CD1c-positive myeloid dendritic cell (primary cell): Measurements from ENCODE around the gene REPS1.
"Not testable (repeated sequence)": the region's sequence is repeated elsewhere in the genome, so short reads cannot be mapped to it uniquely, and the experiment has no call there.

Source experiments
- DNase-seq: peaks from one replicate; pipeline ENCODE4 v3.0.0-alpha.2; 2016; ENCODE audit errors: extremely low spot score

REPS1 gene

DNA sequence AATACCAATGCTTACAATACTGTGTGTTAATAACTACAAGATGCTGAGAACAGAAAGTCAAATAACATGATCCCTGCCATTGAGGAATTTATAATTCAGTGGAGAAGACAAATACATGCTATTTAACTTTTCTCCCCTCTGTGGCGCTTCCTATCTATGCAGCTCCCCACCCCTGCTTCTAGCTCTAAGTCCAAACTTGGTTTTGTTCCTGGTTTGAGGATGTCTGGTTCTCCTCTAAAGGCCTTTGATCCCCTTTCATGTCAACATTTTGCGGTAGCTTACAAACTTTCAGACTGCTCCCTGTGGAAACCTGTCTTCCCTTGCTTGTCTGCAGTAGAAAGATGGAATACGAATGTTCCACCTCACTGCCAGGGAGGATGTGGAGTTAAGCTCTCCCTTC is 18.4 kb upstream of the REPS1 start:
- DNase-seq, result no peak

DNA sequence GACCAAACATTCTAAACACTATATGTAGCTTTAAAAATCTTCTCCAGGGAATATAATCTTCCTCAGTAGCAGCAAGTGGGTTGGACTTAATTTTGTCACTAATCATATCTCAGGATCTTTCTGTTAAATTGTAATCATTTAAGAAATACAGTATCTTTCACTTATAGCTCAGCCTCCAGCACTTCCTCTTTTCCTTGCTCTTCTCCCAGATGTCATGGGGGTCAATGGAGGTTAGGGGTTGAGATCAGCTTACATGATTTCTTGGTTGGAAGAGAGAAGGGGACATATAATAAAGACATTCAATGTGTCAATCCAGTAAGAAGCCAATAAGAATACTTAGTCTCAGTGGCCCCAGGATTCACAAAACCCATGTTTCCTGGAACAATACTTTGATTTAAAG is 15.7 kb upstream of the REPS1 start:
- DNase-seq, result no peak

DNA sequence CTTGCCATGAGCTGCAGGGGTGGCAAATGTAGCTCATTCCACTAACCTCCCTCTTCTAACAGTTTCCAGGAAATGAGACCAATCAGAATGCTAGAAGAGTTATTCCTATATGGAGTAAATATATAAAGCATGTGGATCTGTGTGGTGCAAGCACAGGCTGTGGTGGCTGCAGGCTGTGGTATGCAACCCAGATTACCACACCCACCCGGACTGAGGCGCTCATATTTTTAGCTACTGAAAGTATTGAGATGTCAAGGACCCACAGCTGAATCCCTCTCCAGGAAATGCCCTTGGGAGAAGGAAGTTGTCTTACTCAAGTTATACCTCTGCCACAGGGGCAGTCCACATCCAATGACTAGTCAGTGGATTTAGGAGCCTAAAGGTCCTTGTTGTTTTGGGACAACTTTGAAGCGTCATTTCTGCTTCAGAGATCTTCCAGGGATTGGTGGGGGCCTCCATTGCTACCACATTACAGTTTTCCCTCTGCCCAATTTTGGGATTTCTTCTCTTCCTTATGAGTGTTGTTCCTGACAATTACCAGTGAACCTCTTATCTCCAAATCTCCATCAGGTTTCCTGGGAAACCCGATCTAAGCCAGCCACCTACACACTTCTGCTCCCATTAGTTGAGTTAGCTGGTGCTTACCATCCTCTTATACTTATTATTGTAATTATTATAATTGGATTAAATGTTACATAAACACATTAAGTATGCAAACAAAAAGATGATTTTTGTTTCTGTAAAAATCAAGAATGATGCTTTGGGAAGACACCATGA is 12.1 kb upstream of the REPS1 start:
- no peak for DNase-seq

DNA sequence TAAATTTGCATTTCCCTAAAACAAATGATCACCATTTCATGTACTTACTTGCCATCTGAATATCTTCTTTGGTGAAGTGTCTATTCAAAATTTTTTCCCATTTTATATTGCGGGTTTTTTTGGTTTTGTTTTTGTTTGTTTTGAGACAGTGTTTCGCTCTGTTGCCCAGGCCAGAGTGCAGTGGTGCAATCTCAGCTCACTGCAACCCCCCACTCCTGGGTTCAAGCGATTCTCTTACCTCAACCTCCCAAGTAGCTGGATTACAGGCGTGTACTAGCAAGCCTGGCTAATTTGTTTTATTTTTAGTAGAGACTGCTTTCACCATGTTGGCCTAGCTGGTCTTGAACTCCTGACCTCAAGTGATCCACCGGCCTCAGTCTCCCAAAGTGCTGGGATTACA is 9.1 kb upstream of the REPS1 start:
- DNase-seq, result no peak

DNA sequence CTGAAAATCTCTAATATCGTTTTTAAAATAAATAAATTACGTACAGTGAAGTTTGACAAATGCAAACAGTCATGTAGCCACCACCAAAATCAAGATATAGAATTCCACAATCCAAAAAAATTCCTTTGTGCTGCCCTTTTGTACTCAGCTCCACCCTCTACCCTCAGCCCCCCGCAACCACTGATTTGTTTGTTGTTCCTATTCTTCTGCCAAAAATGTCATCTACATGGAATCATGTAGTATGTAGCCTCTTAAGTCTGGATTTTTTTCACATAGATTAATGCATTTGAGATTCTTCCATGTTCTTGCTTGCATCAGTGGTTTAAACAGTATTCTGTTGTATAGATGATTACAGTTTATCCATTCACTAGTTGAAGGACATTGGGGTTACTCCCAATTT is 8.5 kb upstream of the REPS1 start:
- DNase-seq, result no peak

DNA sequence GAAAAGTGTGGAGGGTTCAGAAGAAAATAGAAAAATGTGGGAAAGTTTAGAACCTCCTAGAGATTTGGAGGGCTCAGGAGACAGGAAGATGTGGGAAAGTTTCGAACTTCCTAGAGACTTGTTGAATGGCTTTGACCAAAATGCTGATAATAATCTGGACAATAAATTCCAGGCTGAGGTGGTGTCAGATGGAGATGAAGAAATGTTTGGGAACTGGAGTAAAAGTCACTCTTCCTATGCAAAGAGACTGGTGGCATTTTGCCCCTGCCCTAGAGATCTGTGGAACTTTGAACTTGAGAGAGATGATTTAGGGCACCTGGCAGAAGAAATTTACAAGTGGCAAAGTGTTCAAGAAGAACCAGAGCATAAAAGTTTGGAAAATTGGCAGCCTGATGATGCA is 5.4 kb upstream of the REPS1 start:
- not testable (repeated sequence) for DNase-seq

DNA sequence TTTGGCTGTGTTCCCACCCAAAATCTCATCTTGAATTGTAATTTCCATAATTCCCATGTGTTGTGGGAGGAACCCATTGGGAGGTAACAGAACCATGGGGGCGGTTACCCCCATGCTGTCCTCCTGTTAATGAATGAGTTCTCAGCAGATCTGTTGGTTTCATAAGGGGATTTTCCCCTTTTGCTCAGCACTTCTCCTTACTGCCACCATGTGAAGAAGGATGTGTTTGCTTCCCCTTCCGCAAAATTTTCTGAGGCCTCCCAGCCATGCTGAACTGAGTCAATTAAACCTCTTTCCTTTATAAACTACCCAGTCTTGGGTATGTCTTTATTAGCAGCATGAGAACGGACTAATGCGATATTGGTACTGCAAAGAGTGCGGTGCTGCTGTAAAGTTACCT is 4.9 kb upstream of the REPS1 start:
- DNase-seq, result peak; percentile 69

DNA sequence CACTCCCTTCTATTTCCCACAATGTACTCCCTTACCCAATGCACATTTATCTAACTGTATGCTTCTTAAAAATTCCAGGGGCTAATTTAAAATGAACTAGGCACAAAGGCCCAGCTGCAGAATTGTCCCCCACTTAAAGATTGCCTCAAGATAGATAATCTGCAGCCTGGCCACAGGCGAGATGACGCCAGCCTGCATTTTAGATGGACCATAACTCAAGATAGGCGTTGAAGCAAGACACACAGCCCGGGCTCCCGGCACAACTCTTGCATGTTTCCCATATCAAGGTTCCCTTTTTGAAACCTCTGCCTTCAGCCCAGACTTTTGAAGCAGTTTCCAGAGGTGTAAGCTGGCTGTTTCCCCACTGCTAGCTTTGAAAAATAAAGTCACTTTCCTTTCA is 3.2 kb upstream of the REPS1 start:
- no peak for DNase-seq

DNA sequence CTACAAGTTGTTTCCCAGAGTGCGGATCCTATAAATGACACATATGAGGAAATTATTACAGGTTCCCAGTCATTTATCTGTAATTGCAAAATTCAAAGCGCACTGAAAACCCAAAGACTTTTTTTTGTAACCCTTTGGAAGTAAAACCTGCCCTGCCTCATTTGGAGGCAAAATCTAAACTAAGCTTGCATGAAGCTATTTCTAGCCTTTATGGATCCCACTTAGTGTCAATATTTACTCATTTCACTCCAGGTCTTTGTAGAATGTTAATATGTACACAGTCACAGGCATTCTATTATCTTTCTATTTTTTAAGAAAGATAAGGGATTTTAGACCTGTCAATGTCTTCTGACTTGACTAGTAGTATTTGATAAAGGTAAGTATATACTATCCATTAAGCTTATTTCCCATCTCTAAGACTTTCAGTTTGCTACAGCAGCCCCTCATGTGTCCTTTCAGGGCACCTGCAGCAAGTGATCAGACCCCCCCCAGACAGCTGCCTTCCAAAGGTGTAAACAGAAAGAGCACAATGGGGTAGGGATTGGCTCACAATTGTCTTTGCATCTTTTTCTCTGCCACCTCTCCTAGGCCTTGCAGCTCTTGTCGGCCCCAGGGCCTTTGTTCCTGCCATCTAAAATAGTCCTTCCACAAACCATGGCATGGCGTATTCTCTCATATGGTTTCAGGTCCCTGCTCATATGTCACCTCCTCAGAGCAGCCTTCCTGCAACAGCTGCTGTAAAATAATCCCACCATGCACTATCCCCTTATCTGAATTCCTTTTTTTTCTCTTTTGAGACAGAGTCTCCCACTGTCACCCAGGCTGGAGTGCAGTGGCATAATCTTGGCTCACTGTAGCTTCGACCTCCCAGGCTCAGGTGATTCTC is 1.3 kb upstream of the REPS1 start:
- DNase-seq, result no peak

DNA sequence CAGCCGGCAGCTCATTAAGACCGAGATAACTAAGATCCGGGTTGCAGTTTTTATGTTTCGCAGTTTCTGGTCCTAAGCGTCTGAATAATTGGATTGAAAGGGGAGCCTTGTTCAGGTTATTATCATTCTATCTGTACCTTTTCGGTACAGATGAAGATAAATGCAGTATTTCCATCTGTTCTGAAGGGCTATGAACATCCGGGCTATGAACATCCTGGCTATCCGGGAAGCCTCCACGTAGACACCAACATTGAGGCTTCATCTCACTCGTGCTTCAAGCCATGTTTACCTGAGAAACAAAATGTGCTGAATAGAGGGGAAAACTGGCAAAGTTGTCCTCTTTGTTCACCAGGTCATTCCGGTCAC is 399 bp upstream of the REPS1 start:
- DNase-seq, result no peak

DNA sequence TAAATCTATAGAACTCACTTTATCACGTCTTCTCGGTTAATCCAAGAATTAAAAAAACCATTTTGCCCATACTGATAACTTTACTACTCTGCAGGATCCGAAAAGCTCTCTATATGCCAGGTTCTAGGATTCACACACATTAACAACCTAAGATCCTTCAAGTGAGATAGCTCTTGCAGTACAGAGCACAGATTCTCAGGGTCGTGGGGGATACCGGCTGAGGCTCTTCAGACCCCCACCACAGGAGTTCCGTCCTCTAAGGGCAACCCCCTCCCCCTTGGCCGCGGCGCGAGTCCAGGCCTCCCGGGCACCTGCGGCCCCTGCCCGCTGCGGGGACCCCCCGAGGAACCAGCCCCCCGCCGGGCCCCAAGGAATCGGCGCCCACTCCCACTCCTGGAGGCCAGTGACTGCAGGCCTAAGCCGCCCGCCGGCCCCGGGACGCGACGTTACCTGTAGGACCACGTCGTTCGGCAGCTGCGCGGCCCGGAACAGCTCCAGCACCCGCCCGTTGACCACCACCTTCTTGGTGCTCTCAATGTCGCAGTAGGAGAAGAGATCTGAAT is 892 bp downstream of the REPS1 start:
- DNase-seq, result no peak

DNA sequence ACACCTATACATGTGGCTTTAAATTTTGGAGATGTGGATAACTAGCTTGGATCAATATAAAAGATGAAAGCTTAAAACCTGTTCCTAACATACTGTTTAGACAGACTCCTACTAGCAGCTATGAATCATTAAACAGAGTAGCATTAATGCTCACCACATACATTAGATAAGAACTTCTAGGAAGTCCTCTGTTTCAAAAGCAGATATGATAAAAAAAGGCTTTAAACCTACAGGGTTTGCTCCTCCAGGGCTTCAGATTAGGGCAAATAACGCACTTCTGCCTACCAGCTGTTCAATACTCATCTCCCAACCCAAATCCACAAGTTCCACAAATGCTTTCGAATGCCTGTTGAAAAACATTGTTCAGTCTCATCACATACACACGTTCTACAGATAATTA is 1.5 kb downstream of the REPS1 start:
- peak; percentile 42 for DNase-seq

DNA sequence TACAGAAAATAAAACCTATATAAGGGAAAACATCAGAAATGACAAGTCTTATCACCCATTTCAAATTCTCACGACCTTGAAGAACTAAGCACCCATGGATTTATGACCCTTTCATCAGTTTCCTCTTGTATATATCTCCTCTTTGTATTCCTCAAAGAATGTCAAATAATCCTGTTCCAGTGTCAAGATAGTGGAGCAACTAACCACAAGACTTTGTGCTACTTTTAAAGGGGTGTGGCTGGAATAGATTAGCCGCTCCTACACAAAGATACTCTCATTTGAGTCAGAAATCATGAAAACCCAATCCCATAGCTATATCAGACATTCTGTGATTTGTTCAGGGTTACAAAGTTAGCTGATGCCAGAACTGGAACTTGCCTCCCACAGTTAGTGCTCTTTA is 6.6 kb downstream of the REPS1 start:
- no peak for DNase-seq

DNA sequence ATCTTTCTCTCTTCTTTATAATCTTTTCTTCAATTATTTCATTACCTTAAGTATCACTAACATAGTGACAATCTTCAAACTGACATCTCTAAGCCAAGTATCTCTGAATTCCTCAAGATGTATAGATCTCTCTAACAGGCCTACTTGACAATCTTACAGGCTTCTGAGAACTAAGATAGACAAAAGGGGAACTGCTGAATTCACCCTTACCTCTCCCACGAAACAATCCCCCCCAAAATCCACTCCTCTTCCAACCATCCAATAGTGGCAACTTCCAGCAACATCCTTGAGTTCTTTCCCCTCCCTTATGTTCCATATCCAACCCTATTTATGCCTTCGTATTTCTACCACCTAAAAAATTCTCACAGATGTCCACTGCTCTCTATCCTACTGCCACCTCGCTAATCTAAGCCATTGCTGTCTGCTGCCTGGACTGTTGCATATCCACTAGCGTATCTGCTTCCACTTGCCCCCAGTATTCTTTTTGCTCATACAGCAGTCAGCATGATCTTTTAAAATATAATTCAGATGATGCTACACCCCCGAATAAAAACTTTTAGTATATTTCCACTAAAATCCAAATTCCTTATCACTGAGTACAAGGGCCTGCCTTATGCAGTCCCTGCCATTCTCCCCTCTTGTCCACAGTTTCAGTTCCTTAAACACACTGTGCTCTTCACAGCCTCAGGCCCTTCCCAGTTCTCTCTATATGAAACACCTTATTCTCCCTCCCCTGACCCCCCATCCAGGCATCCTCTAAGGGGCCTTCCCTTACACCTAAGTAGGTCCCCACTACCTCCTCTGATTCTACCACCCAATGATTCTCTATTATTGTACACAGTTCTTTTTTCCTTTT is 8.0 kb downstream of the REPS1 start:
- peak; percentile 53 for DNase-seq

DNA sequence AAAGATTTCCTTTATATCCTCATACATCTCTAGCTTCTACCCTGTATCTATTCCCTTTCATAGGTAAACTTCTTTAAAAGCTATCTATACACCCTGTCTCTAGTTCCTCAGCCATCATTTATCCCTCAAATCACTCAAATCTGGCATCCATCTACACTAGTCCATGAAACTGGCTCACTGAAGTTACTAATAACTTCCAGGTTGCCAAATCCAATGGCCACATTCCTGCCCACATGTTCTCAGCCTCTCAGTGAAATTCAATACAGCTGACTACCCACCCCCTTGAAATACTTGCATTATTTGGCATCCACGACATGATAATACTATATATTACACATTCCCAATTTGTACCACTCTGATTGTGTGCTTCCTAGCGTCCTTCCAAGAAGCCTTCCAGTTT is 8.7 kb downstream of the REPS1 start:
- DNase-seq, result no peak

DNA sequence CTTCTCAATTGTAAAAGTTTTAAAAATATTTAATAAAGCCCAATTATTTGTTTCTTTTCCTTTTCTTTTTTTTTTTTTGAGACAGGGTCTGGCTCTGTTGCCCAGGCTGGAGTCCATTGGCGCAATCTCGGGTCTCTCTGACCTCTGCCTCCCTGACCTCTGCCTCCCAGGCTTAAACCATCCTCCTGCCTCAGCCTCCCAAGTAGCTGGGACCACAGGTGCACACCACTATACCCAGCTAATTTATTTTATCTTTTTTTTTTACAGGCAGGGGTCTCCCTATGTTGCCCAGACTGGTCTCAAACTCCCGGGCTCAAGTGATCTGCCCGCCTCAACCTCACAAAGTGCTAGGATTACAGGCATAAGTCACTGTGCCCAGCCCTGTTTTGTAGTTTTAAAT is 9.8 kb downstream of the REPS1 start:
- DNase-seq, result no peak

DNA sequence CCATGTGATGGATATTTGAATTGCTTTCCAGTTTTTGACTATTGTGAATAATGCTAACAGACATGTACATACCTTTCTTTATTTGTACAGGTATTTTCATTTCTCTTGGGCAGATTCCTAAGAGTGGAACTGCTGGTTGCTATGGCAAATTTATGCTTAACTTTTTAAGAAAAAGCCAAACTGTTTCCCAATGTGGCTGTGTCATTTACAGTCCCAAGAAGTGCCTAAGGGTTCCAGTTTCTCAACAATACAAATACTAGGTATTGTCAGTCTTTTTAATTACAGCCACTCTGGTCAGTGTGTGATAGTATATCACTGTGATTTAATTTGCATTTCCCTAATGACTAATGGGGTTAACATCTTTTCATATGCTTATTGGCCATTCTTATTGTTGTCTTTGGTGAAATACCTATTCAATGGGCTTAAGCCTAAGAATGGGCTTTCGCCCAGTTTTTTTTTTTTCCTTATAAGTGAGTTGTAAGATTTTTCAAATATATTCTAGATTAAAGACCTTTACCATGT is 10.3 kb downstream of the REPS1 start:
- no peak for DNase-seq

DNA sequence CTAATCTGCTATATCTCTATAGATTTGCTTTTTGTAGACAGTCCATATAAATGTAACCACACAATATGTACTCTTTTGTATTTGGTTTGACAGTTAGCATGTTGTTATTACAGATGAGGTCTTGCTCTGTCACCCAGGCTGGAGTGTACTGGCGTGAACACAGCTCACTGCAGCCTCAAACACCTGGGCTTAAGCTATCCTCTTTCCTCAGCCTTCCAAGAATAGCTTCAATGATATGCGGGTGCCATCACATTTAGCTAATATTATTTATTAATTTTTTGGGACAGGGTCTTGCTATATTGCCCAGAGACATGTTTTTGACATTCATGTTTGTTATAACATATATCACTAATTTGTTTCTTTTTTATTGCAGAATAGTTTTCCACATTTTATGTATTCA is 10.8 kb downstream of the REPS1 start:
- no peak for DNase-seq

DNA sequence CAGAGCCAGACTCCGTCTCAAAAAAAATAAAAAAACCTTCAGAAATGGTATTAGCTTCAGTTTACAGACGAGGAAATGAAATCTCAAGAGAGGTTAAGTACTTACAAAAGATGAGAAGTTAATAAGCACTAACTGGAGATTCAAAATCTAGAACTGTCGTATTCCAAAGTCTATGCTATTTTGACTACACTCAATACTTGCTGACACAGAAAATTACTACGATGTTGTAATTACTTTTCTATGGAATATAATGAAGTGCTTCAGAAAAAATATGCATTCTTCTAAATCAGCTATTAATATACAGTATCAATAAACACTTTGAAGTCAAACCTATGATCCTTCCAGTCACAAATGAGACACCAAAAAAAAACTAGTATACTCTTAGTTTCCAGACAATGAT is 12.2 kb downstream of the REPS1 start:
- DNase-seq, result no peak

DNA sequence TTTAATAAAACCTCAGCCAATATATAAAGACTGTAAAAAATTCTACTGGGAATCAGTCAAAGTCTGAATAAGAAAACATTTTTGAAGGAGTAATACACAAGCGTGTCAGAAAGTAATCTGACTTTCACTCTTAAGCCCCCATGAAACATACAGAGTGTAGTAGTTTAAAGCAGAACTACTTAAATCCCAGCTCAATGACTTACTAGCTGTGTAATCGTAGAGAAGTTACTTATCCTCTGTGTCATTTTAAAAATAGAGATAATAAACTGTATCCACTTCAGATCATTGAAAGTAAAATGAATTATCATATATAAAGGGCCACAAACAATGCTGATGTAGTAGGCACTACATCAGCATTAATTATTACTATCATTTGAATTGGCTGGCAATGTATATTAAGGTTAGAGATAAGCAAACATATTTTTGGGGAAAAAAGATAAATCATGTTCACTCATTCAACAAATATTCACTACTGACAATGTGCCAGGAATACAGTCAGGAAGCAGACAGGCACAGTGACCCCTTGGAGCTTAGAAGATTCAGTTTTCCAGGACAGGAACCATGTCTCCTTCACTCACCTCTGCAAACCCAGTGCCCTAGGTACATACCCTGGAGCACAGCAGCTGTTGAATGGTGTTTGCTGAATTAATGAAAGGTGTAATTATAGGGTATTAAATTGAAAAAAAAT is 14.4 kb downstream of the REPS1 start:
- DNase-seq, result no peak

DNA sequence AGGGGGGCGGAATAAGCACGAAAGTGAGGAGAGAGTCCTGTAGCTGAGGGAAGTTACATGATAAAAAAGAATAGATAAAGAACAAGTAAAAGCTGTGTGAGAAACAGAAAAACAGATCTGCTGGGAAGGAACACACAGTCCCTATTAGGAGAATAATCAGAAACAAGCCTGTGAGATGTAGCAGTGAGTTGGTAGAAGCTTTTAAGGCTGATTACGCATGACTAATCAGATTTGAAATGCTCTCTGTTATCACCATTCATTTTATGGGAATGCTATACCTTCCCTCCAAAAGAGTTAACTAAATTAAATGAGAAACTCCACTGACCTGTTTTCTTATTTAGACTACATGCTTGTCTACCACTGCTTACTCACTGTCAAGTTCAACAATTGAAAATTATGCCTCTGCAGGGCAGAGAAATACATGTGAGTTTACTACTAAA is 15.8 kb downstream of the REPS1 start:
- no peak for DNase-seq
